HG03039 (cell line): ENCODE measurements around the gene ATP1A3.
"Not testable (repeated sequence)": the region's sequence is repeated elsewhere in the genome, so short reads cannot be mapped to it uniquely, and the experiment has no call there.

Source experiments
- ATAC-seq: cut with Tn5 transposase; IDR thresholded peaks from one replicate; pipeline ENCODE4 v1.9.1; 2021; ENCODE audit warnings: mild to moderate bottlenecking, moderate library complexity; ENCODE audit not compliant: unreplicated experiment

ATP1A3 gene

DNA sequence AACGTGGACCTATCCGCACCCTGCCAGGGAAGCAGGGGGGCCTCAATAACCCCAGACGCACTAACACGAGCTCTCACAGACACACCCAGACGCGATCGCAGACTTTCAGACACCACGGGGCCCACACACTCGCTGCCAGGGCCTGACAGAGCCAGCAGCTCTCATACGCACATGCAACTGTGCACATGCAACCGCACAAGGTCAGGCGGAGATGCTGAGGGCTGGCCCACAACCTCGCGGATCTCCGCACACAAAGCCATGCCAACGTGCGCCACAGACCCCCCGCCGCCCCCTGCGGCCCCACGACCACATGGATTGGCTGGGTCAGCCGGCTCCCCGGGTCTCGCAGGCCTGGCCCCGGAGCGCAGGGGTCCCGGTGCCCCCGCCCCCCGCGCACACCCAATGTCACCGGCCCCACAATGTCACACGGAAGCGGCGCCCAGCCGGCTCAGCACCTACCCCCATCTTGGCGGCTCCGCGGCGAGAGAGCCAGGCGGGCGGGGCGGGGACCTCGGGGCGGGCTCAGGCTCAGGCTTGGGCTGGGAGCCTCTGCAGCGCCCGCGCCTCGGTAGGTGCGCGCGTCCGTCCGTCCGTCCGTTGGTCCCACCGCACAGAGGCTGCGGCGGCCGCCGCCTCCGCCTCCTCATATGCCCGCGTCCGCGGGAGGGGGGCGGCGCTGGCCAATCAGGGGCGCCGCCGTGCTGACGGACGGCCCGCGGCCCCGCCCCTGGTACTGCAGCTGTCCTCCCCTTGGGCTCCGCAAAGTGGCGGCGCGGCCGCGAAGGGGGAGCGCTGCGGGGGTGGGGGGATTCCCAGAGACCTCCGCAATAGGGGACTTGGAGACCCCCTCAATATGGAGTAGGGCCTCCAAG is at the start of gene ATP1A3:
TSS of gene ATP1A3 (minus strand) at position 619 of the 872 bp plus-strand sequence. CDS start at position 465, 154 bp downstream.
- no peak for ATAC-seq

DNA sequence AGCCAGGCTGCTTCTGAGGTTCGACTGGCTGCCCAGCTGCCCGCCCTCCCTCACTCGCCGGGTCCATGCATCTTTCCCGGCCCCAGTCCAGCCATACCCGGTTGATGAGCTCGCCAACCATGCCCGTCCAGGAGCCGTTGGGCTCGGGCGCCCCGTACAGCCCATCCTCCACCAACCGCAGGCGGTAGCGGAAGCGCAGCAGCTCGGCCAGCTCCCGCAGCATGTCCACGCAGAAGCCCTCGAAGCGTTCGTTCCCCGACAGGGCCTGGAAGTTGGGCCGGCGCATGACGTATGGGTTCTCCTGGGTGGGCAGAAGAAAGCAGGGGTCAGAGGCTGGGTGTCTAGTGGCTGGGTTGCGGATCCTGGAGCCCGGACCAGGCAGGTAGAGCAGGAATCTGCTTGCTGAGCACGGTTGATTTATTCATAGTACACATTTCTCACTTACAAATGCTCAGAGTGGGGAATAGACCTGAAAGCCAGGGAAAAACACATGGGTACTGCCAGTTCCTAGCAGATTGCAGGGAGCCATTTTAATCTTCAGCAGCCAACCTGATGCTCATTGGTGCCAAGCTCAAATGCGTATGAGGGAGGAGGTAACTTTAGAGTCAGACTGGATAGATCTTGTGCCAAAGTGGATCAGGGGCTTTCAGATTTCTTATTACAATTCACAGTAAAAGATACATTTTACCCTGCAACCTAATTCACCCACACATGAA is 48.6 kb upstream of the ATP1A3 start:
- ATAC-seq, result no peak

DNA sequence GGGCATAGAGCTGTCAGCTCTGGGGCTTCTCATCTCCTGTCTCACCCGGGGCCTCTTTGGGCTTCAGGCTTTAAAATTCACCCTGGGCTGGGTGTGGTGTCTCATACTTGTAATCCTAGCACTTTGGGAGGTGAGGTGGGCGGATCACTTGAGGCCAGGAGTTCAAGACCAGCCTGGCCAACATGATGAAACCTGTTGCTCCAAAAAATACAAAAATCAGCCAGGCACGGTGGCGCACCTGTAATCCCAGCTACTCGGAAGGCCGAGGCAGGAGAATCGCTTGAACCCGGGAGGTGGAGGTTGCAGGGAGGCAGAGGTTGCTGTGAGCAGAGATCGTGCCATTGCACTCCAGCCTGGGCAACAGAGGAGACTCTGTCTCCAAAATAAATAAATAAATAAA is 46.5 kb upstream of the ATP1A3 start:
- not testable (repeated sequence) for ATAC-seq

DNA sequence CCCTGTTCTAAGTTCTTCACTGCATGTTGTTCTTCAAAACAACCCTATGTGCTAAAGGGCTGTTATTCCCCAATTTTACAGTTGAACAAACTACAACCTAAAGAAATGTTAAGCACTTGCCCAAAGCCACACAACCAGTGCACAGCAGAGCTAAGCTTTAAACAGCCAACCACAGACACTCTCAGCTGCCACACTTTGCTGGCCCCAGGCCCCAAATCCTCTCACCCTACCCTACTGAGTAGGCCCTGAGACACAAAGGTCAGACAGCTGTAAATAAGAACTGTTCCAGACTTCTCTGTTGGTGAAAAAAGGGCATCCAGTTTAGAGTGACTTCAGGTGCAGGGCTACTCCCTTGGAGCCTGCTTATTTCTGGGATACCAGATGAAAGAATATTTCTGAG is 46.0 kb upstream of the ATP1A3 start:
- ATAC-seq, result no peak

DNA sequence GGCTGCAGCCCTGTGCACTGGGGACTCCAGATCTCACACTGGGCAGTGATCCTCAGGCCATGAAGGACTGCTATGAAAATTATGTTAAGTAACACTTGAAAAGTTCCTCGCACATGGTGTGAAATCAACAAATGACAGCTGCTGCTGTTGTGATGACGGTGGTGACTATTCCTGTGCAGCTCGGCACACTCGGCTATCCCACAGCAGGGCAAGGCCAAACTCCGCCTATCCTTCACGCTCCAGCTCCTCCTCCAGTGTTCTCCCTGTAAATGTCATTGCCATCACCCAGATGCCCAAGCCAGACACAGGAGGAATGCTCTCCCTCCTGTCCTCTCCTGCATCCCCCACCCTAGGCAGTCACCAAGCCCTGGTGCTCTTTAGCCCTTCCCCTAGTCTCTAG is 44.6 kb upstream of the ATP1A3 start:
- ATAC-seq, result no peak

DNA sequence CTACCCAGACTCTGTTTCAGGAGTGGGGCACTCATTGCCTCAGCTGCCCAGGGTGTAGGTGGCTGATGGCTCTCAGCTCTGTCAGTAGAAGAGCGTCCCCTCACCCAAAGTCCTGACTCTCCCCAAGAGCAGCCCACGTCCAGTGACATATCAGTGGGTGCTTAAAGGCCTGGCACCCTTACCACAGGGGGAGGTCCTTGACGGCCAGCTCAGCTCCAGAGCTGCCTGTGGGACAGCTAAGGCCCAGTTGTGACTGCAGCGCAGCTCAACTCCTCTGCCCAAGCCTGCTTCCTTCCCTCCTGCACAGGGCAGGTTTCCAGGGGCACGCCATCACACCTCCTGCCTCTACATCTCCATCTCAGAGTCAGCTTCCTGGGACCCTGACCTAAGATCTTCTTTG is 43.6 kb upstream of the ATP1A3 start:
- ATAC-seq, result no peak

DNA sequence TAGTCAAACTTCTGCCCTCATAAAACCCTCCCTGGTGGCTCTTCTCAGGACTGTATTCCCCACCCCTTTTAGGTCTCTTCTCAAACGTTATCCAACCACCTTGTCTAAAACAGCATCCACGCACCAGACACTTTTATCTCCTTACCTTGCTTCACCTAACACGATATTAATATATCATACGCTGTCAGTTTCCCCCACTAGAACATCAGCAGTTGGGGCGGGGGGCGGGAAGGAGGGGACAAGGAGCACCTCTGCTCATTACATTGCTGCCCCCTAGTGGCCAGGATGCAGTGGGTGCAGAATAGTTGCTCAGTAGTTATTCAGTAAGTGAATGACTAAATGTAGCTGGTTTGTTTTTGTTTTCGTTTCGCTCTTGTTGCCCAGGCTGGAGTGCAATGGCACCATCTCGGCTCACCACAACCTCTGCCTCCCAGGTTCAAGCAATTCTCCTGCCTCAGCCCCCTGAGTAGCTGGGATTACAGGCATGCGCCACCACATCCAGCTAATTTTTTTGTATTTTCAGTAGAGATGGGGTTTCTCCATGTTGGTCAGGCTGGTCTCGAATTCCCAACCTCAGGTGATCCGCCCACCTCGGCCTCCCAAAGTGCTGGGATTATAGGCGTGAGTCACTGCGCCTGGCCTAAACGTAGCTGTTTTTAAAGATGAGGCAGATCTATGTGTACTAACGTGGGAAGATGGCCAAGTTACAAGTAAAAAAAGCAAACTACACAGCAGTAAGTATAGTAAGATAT is 40.8 kb upstream of the ATP1A3 start:
- ATAC-seq, result not testable (repeated sequence)

DNA sequence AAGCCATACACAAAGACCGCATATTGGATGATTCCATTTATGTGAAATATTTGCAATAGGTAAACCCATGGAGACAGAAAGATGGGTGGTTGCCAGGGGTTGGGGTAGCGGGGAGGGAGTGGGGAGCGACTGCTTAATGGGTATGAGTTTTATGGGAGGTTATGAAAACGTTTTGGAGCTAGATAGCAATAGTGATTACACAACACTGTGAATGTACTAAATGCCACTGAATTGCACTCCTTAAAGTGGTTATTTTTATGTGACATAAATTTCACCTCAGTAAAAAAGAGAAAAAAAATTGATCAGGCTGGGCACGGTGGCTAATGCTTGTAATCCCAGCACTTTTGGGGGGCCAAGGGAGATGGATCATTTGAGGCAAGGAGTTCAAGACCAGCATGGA is 39.4 kb upstream of the ATP1A3 start:
- no peak for ATAC-seq

DNA sequence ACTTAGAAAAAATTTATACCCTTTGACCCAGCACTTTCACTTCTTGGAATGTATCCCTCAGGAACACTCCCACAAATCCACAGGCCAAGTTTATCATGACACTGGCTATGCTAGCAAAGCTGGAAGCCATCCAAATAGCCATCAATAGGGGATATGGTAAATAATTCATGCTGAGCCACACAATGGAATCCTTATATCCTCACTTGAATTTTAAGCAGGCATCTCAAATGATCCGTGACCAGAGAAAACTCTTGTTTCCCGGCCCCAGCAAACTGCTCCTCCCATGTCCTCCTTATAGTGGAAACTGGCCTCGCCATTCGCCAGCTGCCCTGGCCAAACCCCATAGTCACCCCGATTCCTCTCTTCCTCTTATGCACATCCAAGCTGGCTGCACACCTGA is 38.4 kb upstream of the ATP1A3 start:
- no peak for ATAC-seq

DNA sequence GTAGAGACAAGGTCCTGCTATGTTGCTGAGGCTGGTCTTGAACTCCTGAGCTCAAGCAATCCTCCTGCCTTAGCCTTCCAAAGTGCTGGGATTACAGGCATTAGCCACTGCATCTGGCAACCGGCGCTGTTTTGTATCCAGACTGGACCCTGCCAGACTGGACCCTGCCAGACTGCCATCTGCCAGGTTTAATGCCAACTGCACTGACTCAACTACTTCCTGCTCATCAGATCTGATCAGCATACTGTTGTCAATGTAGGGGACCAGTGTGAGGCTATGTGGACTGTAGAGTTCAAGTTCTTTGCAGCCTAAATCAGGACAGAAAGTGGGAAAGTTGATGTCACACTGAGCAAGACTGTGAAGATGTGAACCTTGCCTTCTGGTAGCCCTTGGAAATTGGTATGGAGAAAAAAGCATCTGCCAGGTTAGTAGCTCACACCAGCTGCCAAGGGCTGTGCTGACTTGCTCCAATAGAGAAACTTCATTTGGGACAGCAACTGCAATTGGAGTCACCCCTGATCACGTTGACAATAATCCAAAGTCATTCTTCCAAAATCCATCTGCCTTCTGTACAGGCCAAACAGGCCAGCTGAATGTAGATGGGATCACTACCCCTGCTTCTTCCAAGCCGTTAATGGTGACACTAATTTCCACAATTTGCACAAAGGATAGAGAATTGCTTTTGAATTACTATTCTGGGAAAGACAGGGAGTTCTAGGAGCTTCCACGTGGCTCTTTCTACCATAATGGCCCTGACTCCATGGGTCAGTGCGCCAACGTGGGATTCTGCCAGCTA is 36.8 kb upstream of the ATP1A3 start:
- no peak for ATAC-seq

DNA sequence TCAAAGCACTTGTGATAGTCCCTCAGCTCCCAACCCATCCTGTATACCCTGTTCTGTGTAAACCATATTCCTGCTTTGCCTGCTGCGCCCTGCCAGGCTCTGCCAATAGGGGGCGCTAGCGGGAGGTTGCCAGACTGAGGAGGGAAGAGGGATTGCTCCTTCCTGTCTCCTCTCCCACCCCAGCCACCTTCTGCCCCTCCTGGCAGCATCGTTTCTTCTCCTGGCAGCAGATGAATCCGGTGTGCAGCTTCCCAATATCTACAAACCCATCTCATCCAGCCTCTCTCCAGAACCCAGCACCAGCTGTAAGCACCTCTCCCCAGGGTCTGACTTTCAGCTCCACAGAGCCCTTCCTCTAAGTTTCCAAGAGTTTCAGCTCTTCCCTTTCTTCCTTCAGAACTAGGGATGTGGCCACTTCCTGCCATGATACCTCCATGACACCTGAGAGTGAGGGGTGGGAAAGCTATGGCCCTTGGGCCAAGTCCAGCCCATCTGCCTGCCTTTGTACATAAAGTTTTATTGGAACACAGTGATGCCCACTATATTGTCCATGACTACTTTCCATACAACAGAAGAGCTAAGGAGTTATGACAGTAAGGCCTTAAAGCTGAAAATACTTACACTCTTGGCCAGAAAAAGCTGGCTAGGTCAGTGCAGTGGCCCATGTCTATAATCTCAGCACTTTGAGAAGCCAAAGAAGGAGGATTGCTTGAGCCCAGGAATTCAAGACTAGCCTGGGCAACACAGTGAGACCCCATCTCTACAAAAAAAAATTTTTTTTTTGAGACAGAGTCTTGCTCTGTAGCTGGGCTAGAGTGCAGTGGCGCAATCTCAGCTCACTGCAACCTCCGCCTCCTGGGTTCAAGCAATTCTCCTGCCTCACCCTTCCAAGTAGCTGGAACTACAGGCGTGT is 34.5 kb upstream of the ATP1A3 start:
- ATAC-seq, result no peak

DNA sequence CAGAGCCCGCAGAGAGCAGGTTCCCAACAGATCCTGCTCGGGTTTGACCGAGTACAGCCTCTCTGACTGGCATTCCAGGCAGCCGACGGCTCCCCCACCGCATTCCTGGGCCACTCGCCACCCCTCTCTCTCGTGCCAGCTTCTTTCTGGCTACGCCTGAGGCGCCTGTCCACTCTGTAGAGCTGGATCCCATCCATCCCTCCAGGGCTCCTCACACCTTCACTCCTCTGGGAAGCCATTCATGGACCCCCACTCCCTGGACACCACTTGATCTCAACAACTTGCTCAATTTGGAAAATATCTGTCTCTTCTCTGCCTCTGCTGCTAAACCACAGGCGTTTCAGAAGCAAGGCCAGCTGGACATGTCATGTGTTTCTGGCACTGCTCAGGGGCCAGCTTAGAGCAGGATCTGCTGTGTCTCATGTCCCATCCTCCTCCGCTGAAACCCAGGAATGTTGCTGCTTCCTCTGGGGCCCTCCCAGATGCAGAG is 30.6 kb upstream of the ATP1A3 start:
- no peak for ATAC-seq

DNA sequence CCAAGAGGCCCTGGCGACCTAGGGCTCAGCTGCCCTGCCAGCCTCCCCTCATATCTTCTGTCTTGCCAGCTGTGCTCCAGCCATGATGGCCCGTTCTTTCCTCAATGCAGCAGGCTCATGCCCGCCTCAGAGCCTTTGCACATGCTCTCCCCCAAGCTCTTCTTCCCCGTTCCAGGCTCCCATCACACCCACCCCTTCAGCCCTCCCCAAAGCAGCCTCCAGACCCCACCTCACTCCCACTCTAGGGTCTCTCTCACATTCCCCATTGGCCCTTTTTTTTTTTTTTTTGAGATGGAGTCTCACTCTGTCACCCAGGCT is 29.9 kb upstream of the ATP1A3 start:
- no peak for ATAC-seq

DNA sequence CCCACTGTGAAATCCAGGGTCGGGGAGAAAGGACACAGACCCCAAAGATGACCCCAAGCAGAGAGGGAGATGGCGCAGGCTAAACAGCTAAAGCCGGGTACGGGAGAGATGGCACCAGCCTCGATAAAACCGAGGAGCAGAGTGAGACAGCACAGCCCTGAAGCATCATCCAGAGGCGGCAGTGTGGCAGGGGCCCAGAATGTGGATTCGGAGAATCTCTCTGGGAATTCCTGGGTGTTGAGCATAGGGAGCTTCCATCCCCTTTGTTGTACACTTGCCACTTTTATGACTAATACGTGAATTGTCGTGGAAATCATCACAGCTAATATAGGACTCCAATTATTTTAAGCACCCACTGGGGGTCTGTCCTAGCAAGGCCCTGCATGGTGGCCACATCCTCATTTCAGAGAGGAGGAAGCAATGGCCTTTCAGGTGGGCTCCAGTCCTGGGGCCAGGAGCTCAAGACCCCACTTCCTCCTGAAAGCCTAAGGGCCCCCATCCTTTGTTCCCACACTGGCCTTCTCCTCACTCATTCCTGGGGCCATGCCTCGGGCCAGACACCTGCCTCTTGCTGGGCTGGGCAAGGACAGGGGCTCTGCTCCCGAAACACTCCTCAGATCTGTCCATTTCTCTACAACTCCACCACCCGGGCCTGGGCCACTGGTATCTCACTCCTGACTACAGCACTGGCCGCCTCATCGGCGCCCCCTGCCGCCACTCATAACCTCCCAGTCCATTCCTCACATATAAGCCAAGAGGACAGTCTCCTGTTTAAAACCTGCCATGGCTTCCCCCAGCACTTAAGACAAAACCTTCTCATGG is 29.3 kb upstream of the ATP1A3 start:
- no peak for ATAC-seq

DNA sequence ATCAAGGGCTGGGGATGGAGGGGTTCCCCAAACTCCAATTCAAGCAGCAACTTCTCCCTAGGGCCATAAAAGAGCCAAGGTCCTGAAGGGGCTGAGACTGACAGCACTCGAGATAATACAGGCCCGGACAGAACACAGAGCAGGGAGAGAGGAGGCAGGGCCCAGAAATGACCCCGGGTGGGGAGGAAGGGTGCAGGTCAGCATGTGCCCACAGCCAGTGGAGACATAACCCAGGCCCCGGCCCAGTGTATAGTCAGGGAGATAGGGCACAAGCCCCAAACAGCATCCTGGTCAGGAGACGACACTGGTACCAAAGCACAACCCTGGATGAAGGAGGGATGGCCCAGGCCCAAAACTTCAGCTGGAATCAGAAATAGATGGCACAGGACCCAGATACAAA is 28.6 kb upstream of the ATP1A3 start:
- ATAC-seq, result no peak

DNA sequence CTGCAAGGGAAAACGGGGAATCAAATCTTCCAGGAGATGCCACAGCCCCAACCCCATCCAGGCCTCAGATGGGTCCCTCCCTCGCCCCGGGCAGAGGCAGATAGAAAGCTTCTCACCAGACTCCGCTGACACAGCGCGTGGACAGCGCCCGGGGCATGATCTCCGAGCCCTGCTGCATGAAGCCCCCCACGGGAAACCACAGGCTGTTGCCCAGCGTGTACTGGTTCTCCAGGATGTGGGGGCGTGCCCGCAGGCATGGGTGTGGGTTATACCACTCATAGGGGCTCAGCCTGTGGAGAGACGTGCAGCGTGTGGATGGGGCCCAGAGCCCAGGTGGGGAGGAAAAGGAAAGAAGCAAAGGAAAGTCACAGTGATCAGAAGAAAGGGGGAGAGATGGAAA is 27.2 kb upstream of the ATP1A3 start:
- ATAC-seq, result no peak

DNA sequence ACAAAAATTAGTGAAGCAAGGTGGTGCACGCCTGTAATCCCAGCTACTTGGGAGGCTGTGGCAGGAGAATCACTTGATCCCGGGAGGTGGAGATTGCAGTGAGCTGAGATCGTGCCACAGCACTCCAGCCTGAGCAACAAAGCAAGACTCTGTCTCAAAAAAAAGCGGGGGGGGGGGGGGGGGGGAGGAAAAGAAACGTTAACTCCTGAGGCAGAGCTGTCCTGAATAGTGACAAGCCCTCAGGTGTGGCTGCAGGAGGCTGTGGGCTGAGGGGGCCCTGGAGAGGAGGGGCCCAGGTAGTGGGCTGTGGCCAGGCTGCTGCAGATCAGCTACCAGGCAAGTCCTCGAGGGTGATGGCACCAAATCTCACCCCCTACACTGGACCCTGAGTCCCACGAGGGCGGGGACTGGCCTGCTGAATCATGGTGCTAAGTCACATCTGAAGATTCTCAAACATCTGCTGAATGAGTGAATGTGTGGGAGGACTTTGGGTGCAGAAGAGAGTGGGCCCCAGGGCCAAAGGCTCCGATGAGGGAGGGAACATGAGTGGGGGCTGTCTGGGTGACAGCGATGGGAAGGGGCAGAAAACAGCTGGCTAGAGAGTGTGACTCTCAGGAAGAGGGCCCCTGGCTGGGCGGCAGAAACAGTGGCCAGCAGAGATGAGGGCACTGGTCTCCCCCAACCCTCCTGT is 24.6 kb upstream of the ATP1A3 start:
- ATAC-seq, result no peak

DNA sequence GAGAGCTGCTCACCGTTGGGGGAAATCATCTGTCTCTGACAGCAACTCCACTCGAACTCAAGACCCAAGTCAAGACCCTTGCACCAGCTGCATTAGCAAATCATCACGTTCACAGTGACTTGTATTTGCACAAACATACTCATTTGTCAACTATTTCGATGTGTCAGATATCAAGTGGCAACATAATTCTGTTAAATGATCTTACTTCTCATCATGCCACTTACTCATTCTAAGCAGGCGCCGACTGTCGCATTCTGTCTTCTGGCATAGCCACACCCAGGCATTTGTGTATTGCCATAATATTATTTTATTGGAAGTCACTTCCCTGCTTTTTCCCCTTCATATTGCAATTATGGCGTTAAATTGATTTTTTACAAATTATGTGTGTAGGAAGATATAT is 23.0 kb upstream of the ATP1A3 start:
- no peak for ATAC-seq
